ENCODE results near the gene PIK3R3. TPM values are rescaled to one million over a fixed set of nuclear protein-coding genes. Genes with fewer than 3 reads are reported as not detected.
A peak's percentile ranks its signal among the peaks of the same experiment; 100 is the strongest.

The PIK3R3 gene
- total and polyA plus RNA-seq, 5 donors from 2014 or later = 3.2 to 7.7 (median 4.9) TPM

DNA sequence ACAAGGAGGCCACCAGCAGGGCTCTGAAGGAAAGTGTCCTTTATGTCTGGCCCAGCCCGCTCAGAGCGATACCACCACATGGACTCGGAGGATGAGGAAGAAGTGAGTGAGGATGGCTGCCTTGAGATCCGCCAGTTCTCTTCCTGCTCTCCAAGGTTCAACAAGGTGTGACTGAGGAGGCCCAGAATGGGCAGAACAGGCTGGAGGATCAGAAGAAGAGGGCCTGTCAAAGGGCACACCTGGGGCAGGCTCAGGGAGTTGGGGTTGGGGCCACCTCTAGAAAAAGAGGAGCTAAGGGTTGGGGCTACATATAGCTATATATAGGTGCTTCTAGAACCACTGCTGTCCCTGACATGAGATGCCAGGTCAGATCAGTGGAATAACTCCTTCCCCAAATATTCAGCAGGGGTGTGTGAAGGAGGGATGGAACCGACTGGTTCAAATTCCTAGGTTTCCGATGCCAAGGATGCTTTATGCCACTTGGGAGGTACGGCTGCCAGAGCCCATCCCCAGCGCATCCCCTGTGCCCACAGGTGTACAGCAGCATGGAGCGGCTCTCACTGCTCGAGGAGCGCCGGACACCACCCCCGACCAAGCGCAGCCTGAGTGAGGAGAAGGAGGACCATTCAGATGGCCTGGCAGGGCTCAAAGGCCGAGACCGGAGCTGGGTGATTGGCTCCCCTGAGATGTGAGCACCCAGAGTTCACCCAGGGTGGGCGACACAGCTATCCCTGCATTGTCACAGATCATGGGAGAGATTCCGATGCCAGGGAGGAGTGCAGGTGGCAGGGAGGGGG lies 102.2 kb downstream of the PIK3R3 start:
- H3K4me1 Mint-ChIP-seq = no peaks in the 10 kb centered on the region
- Histone ChIP-seq H3K36me3 (ENCODE audit: control insufficient read depth, insufficient read depth, low read length) (no peaks in the 10 kb centered on the region), H3K27me3 (ENCODE audit: control insufficient read depth, insufficient read depth, low read length) (no peaks in the 10 kb centered on the region), H3K4me3 (ENCODE audit: low read depth, low read length) (no peak overlapping the region), H3K27ac (ENCODE audit: insufficient read depth, low read length, poor library complexity, severe bottlenecking) (no peak overlapping the region), H3K9me3 (ENCODE audit: control insufficient read depth in 2 of 2, low read length in 2 of 2) (no peaks in the 10 kb centered on the region), H3K4me1 (ENCODE audit: control insufficient read depth, insufficient read depth, low read length, poor library complexity, severe bottlenecking) (no peaks in the 10 kb centered on the region)
- DNase-seq = no peak
- H3K9me3 Mint-ChIP-seq = no peaks in the 10 kb centered on the region
- no peak for ATAC-seq (ENCODE audit: low read depth in 2 of 2)
- no peak overlapping the region for H3K4me3 Mint-ChIP-seq
- H3K36me3 Mint-ChIP-seq = peaks cover 9% of the 10 kb centered on the region
- H3K27ac Mint-ChIP-seq = peak overlapping the region in 2 of 3 donors; percentile 68 to 71
- no peaks in the 10 kb centered on the region for H3K27me3 Mint-ChIP-seq

DNA sequence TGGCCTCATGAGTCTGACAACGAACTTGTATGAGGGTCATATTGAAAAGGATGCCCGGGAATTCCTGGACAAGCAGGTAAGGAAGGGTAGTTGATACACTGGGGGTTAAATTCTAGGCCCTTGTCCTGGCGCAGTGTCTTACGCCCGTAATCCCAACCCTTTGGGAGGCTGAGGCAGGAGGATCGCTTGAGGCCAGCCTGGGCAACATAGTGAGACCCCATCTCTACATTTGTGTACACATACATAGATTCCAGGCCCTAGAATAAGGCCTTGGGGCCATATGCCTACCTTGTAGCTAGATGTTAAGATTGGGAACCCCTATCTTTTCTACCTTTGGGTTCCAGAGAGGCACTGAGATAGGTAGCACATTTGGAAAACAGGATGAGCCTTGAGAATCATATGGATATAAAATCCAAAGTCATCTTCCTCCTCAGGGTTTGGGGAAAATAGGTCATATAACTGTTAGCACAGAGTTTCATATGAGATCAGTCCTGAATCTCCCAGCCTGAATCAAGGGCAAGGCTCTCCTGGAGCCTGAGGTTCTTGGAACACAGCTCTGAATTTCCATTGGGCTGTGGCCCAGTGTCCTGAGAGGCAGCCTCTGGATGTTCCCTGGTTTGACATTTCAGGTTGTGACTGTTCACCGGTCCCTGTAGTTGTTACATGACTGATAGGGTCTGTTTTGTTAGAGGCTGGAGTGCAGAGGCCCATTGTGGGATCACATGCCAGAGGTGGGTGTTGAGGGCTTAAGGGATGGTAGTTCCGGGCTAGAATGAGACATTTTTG lies 104.4 kb downstream of the PIK3R3 start:
- ATAC-seq (ENCODE audit: low read depth in 2 of 2) = no peak
- Histone ChIP-seq H3K36me3 (ENCODE audit: control insufficient read depth, insufficient read depth, low read length) (no peaks in the 10 kb centered on the region), H3K9me3 (ENCODE audit: control insufficient read depth in 2 of 2, low read length in 2 of 2) (no peaks in the 10 kb centered on the region), H3K27ac (ENCODE audit: insufficient read depth, low read length, poor library complexity, severe bottlenecking) (no peak overlapping the region), H3K27me3 (ENCODE audit: control insufficient read depth, insufficient read depth, low read length) (no peaks in the 10 kb centered on the region), H3K4me1 (ENCODE audit: control insufficient read depth, insufficient read depth, low read length, poor library complexity, severe bottlenecking) (no peaks in the 10 kb centered on the region), H3K4me3 (ENCODE audit: low read depth, low read length) (no peak overlapping the region)
- Mint-ChIP-seq H3K27me3 (no peaks in the 10 kb centered on the region), H3K27ac (peak overlapping the region in 1 of 3 donors; percentile 80), H3K9me3 (no peaks in the 10 kb centered on the region), H3K4me1 (no peaks in the 10 kb centered on the region), H3K4me3 (no peak overlapping the region), H3K36me3 (peaks cover 21% of the 10 kb centered on the region)
- DNase-seq = no peak

DNA sequence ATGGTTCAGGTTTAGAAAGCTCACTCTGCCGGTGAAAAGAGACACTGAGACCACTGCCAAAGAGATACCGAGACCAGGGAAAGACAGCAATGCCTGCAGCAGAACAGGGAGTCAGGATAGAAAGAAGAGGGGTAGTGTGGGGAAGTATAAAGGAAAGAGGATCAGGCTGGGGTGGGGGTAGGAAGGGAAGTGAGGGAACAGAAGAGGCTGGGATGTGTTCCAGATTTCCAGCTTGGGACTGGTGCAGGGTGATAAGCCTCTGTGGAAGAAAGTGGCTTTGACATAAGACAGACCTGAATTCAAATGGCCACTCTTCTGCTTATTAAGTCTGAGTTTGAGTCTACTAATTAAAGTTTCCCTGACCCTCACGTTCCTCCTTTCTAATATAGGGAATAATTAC lies 105.9 kb downstream of the PIK3R3 start:
- no peaks in the 10 kb centered on the region for H3K27me3 Mint-ChIP-seq
- H3K4me3 ChIP-seq (ENCODE audit: low read depth, low read length) = no peak overlapping the region
- peak overlapping the region in 1 of 3 donors; percentile 3 for H3K27ac Mint-ChIP-seq
- no peaks in the 10 kb centered on the region for H3K27me3 ChIP-seq (ENCODE audit: control insufficient read depth, insufficient read depth, low read length)
- no peaks in the 10 kb centered on the region for H3K9me3 Mint-ChIP-seq
- no peak for ATAC-seq (ENCODE audit: low read depth in 2 of 2)
- H3K36me3 Mint-ChIP-seq = peaks cover 21% of the 10 kb centered on the region
- no peaks in the 10 kb centered on the region for H3K36me3 ChIP-seq (ENCODE audit: control insufficient read depth, insufficient read depth, low read length)
- no peaks in the 10 kb centered on the region for H3K4me1 Mint-ChIP-seq
- no peak overlapping the region for H3K4me3 Mint-ChIP-seq
- no peaks in the 10 kb centered on the region for H3K9me3 ChIP-seq (ENCODE audit: control insufficient read depth in 2 of 2, low read length in 2 of 2)
- no peak overlapping the region for H3K27ac ChIP-seq (ENCODE audit: insufficient read depth, low read length, poor library complexity, severe bottlenecking)
- no peaks in the 10 kb centered on the region for H3K4me1 ChIP-seq (ENCODE audit: control insufficient read depth, insufficient read depth, low read length, poor library complexity, severe bottlenecking)
- DNase-seq = no peak

DNA sequence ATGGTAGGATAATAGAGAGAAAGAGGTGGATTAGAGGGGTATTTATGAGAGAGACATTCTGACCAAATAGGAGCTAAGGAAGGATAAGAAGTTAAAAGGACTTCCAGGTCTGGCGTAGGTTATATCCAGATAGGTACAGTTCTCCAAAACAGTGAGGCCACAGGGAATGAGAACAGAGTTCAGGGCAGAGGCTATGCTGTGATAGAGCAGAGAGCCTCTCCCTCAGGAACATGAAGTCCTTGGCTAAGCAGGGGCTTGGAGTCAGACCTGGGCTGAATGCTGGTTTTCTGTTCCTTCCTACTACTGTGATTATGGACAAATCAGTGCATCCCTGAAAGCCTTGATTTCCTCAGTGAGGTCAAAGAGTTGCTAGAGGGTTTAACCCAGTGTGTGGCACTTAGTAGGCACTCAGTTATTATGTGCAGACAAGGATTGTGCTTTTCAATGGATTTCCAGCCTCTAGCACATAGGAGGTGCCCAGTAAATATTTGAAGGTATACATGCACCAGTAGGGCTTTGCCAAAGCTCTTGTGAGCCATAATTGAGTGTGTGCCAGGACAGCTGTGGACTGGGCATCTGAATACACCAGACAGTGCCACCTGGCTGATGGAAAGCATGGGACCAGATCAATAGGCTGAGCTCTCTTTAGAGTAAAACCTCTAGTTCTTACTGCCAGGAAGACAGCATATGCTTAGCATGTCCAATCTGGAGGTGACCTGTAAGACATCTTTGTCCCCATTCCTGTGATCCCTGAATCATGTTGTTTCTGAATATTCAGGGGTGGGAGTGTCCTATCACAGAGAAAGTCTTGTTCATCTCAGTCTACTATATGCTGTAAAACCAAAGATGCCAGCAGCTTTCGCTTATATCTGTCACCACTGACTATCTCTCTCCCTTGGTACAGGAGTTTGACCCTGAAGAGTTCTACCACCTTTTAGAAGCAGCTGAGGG lies 111.1 kb downstream of the PIK3R3 start:
- Mint-ChIP-seq H3K9me3 (no peaks in the 10 kb centered on the region), H3K36me3 (peaks cover 13% of the 10 kb centered on the region)
- DNase-seq = no peak

DNA sequence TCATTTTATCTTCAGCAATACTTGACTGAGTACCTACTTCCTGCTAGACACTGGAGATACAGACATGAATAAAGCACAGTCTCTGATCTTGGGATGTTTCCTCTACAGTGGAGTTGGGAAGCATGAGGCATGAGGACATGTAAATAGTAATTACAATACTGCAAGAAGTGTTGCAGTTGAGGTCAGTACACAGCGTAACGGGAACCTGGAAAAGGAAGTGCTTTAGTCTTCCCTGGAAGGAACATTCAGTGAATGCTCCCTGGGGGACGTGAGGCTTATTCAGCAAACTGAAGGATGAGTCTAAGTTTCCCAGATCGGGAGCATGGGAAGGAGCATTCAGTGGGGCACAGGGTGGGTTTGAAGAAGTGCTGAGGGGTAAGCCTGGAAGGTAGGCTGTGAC lies 112.4 kb downstream of the PIK3R3 start:
- ATAC-seq (ENCODE audit: low read depth in 2 of 2) (no peak), DNase-seq (no peak)
- Mint-ChIP-seq H3K27ac (no peak overlapping the region), H3K36me3 (peaks cover 12% of the 10 kb centered on the region), H3K9me3 (no peaks in the 10 kb centered on the region), H3K4me1 (no peaks in the 10 kb centered on the region), H3K4me3 (no peak overlapping the region), H3K27me3 (no peaks in the 10 kb centered on the region)
- Histone ChIP-seq H3K27me3 (ENCODE audit: control insufficient read depth, insufficient read depth, low read length) (no peaks in the 10 kb centered on the region), H3K4me3 (ENCODE audit: low read depth, low read length) (no peak overlapping the region), H3K4me1 (ENCODE audit: control insufficient read depth, insufficient read depth, low read length, poor library complexity, severe bottlenecking) (no peaks in the 10 kb centered on the region), H3K27ac (ENCODE audit: insufficient read depth, low read length, poor library complexity, severe bottlenecking) (no peak overlapping the region), H3K9me3 (ENCODE audit: control insufficient read depth in 2 of 2, low read length in 2 of 2) (no peaks in the 10 kb centered on the region), H3K36me3 (ENCODE audit: control insufficient read depth, insufficient read depth, low read length) (no peaks in the 10 kb centered on the region)

More for the DNA sequence above, 111.1 kb downstream of the PIK3R3 start:
- no peak for ATAC-seq (ENCODE audit: low read depth in 2 of 2)
- Histone ChIP-seq H3K4me1 (ENCODE audit: control insufficient read depth, insufficient read depth, low read length, poor library complexity, severe bottlenecking) (no peaks in the 10 kb centered on the region), H3K27ac (ENCODE audit: insufficient read depth, low read length, poor library complexity, severe bottlenecking) (no peak overlapping the region), H3K36me3 (ENCODE audit: control insufficient read depth, insufficient read depth, low read length) (no peaks in the 10 kb centered on the region), H3K9me3 (ENCODE audit: control insufficient read depth in 2 of 2, low read length in 2 of 2) (no peaks in the 10 kb centered on the region), H3K4me3 (ENCODE audit: low read depth, low read length) (no peak overlapping the region), H3K27me3 (ENCODE audit: control insufficient read depth, insufficient read depth, low read length) (no peaks in the 10 kb centered on the region)
- Mint-ChIP-seq H3K27ac (no peak overlapping the region), H3K4me1 (no peaks in the 10 kb centered on the region), H3K27me3 (no peaks in the 10 kb centered on the region), H3K4me3 (no peak overlapping the region)

DNA sequence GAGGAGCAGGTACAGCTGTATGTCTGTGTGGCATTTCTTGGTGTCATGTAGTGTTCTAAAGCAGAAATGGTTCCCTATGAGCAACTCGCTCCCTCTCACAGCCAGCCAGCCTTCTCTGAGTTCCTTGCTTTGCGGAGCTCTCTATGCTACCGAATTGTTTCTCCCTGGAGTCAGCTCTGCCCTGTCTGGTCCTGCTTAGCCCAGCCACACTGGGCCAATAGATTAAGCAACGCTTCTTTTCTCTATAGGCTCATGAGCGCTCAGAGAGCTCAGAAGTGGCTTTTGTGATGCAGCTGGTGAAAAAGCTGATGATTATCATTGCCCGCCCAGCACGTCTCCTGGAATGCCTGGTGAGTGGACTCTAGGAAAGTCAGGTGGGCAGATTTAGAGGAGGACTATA lies 113.1 kb downstream of the PIK3R3 start:
- ATAC-seq (ENCODE audit: low read depth in 2 of 2) (no peak), DNase-seq (no peak)
- H3K36me3 ChIP-seq (ENCODE audit: control insufficient read depth, insufficient read depth, low read length) = no peaks in the 10 kb centered on the region
- no peaks in the 10 kb centered on the region for H3K9me3 ChIP-seq (ENCODE audit: control insufficient read depth in 2 of 2, low read length in 2 of 2)
- Mint-ChIP-seq H3K27ac (no peak overlapping the region), H3K4me3 (no peak overlapping the region), H3K36me3 (peaks cover 6% of the 10 kb centered on the region), H3K27me3 (no peaks in the 10 kb centered on the region), H3K4me1 (no peaks in the 10 kb centered on the region), H3K9me3 (no peaks in the 10 kb centered on the region)
- H3K27ac ChIP-seq (ENCODE audit: insufficient read depth, low read length, poor library complexity, severe bottlenecking) = no peak overlapping the region
- H3K4me1 ChIP-seq (ENCODE audit: control insufficient read depth, insufficient read depth, low read length, poor library complexity, severe bottlenecking) = no peaks in the 10 kb centered on the region
- no peak overlapping the region for H3K4me3 ChIP-seq (ENCODE audit: low read depth, low read length)
- no peaks in the 10 kb centered on the region for H3K27me3 ChIP-seq (ENCODE audit: control insufficient read depth, insufficient read depth, low read length)

DNA sequence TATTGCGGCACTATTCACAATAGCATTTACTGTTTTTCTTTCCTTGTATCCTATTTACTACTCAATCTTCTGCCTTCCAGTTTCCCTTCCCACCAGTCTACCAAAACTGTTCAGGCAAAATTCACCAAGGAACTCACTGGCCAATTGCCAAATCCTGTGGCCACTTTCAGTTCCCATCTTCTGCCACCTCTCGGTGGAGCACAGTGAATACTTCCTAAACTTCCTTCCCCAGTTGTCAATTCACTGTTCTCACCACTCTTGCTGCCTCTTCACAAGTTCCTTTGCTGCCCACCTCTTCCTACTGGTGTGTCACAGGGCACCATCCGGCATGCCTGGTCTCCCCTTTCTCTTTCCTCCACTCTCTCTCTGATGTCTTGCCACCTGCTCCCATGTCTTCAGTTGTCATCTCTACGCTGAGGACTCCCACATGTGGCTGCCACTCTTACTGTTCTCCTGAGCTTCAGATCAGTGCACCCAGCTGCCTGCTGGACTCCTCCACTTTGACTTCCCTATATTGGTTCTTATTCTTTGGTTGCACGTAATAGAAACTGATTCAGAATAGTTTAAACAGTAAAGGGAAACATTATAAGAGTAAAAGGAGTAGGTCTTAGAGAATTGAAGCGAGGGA lies 114.4 kb downstream of the PIK3R3 start:
- no peaks in the 10 kb centered on the region for H3K4me1 ChIP-seq (ENCODE audit: control insufficient read depth, insufficient read depth, low read length, poor library complexity, severe bottlenecking)
- DNase-seq (no peak), ATAC-seq (ENCODE audit: low read depth in 2 of 2) (no peak)
- no peaks in the 10 kb centered on the region for H3K27me3 ChIP-seq (ENCODE audit: control insufficient read depth, insufficient read depth, low read length)
- Mint-ChIP-seq H3K36me3 (no peaks in the 10 kb centered on the region), H3K4me1 (no peaks in the 10 kb centered on the region), H3K27me3 (no peaks in the 10 kb centered on the region), H3K9me3 (no peaks in the 10 kb centered on the region), H3K27ac (no peak overlapping the region), H3K4me3 (no peak overlapping the region)
- no peak overlapping the region for H3K27ac ChIP-seq (ENCODE audit: insufficient read depth, low read length, poor library complexity, severe bottlenecking)
- no peaks in the 10 kb centered on the region for H3K9me3 ChIP-seq (ENCODE audit: control insufficient read depth in 2 of 2, low read length in 2 of 2)
- no peak overlapping the region for H3K4me3 ChIP-seq (ENCODE audit: low read depth, low read length)
- no peaks in the 10 kb centered on the region for H3K36me3 ChIP-seq (ENCODE audit: control insufficient read depth, insufficient read depth, low read length)

All from CD4-positive, CD25-positive, alpha-beta regulatory T cell (primary cell).